ENCODE data around the gene CSGALNACT2.

Gene CSGALNACT2

DNA sequence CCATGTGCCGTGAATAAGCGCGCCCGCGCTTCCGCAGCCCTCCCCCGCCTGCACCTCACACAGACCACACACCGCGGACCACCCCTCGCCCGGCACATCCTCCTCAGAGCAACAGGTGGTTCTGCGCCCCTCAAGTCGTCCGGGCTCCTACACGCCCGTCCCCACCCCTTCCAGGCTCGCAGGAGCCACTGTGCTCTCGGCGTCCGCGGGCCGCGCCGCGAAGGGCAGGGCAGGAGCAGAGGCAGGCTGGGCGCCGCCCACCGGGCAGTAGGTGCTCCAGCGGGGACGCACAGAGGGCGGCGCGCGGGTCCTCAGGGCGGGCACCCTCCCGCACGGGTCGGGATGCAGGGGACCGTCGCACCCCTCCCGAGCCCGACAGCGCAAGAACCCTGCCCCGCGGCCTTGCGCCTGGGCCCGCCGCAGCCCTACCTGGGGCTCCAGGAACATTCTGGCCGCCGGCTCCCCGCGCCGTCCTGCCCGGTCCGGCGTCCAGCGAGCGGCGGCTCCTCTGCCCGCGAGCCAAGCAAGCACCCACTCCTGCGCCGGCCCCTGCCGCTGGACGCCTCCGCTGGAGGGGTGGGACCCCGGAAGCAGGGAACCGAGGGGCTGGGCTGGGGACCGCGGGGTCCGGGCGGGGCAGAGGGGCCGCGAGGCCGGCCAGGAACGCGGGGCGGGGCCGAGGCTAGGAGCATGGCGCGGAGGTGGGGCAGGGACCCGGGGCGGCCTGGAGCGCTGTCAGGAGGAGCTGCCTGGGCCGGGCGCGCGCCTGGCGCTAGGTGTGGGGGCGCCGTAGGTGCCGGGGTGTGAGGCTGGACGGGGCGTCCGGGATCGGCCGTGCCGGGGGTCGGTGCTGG is 91.2 kb downstream of the CSGALNACT2 start:
- DNase-seq (ENCODE audit: low spot score): no peak

DNA sequence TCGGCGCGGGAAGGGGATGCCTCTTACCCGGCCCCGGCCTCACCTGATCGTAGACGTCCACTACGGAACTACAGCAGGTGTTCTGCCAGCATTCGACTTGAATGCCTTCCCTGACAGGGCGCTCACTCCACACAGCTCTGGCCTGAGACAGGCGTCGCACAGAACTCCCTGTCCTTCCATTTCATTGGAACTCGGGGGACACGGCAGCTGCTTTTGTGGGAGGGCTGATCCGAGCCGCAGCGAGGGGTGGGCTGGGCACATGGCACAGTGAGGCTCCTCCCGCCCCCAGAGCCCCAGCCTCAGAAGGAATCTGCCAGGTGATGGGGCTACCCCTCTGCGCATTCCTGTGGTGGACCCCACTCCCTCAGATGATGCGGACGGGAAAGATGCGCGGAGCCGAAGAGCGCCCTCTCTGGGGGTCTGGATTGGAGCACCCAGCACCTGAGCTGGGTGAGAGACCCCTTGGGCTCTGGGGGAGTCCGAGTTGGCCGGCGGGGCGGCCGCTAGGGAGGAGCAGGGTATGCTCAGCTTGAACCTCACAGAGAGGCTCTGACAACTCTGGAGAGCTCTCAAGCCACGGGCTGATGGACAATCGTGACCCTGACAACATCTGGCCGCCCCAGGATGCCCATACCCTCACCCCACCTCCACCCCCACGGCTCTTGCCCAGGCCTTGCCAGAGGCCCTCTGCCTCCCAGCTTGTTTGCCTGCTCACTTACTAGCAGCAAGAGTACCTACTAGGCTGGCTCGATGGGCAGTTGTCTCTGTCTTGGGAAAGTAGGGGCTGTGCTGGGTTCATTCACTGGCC is 92.1 kb downstream of the CSGALNACT2 start:
- DNase-seq (ENCODE audit: low spot score): no peak

DNA sequence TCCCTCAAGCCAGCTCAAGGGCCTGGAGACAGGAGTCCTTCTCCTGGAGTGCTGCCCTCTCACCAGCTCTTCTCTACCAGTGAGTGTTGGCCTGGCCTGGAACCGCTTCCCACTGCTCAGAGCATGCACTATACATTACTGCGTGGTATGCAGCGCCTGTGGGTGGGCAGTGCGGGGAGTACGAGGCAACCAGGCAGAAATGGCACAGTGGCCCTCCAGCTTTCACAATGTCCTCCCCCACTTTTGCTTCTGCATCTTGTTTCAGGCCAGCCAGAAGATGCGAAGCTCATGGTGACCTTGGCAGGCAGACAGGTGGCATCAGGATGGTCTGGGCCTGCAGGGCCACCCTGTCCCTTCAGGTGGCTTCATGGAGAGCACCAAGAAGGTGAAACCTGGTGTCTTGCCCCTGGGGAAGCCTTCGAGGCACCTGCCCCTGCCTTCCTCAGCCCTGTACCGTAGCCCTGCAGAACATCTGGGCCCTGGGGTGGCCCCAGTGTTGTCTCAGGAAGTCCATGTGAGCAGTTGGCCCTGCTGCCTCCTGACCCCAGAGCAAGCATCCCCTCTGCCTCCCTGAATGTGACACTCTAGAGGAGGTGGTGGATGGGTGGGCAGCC is 92.8 kb downstream of the CSGALNACT2 start:
- no peak for DNase-seq (ENCODE audit: low spot score)

DNA sequence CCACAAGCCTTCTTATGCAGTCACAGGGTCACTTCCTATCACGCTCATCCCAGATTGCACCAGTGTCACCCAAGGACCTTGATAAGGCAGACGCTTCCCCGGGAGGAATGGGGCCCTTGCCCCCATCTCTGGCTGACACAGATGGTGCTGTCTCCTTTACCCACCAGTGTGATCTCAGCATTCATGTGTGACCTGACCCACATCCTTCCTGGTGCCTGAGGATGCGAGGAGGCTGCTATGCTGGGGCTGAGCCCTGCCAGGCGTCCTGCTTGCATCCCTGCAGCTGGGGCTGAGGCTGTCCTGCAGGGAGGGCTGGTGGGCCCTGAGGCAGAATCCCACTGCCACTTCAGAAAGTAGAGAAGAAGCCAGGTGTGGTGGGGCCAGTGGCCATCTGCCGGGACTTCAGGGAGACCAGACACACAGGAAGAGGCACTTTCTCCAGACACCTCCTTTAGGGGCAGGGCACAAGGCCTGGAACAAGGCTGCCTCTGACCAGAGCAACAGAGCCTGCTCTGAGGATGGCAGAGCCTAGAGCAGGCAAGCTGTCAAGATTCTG is 93.4 kb downstream of the CSGALNACT2 start:
- DNase-seq (ENCODE audit: low spot score): no peak

DNA sequence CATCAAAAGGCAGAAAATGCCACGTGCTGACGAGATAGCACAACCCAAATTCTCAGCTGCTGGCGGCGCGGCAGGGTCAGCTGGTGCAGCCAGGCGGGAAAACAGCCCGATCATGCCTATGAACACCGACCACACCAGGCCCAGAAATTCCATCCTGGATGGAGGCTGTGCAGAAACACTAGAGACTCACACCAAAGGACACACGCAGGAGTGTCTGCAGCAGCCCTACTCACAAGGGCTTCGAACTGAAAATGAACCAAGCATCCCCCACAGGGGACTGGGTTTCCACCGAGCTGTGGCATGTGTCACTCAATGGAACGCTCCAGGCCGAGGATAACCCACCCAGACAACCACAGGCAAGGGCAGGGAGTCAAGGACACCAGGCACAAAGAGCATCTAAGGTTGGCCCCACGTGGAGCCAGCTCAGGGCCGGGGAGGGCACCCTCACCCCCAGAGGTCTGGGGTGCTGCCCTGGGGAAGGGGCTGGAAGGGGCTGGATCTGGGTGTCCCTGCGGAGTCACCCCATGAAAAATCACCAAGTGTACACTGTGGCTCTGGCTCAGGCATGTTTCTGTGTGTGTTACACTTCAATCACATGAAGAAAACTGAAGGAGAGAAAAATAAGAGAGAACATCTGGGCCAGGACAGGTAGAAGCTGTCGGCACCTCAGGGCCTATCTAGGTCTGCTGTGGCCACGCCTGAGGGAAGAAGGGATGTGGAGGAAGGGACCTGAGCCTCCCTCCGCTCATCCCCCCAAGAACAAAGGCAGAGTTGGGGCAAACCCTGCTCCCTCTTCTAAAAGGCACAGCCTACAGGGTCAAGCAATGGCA is 95.6 kb downstream of the CSGALNACT2 start:
- DNase-seq (ENCODE audit: low spot score): no peak

DNA sequence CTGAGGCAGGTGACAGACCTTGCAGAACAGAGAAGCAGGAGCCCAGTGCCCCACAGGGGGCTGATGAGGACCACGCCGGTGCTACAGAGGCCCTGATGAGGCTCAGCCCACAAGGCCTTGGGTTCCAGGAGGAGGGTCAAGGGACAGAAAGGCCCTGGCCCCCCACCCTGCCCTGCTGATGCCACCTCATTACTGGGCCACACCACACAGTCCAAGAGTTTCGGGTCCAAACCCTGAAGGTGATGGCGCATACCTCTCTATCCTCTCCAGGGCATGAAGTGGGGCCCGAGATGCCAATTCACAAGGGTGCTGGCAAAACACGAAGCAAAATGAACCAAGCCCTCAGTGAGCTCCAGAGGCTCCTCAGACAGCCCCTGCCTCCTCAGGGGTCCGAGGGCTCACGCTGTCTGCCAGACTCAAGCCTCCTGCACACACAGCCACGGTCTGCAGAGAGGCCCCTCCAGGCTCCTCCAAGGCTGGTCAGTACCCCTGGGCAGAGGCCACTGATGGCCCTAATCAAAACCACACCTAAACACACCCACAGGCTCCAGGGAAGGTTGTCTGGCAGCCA is 96.3 kb downstream of the CSGALNACT2 start:
- DNase-seq (ENCODE audit: low spot score): no peak

Data from AG20443 (cell line).